CD4-positive, alpha-beta T cell treated with Interleukin-10 for 1 hour (primary cell): ENCODE data around the gene RUNX2.

Source experiments
- DNase-seq: peaks from one replicate; pipeline ENCODE4 v3.0.0-alpha.2; 2020

The RUNX2 gene

GRCh38 chr6:45563041-45563440 lies 234.9 kb downstream of the RUNX2 start:
- DNase-seq: no peak

GRCh38 chr6:45563844-45564243 lies 235.7 kb downstream of the RUNX2 start:
- no peak for DNase-seq

GRCh38 chr6:45566882-45567281 lies 238.8 kb downstream of the RUNX2 start:
- DNase-seq: no peak

GRCh38 chr6:45567879-45568278 lies 239.7 kb downstream of the RUNX2 start:
- no peak for DNase-seq

GRCh38 chr6:45568626-45569025 lies 240.5 kb downstream of the RUNX2 start:
- no peak for DNase-seq

GRCh38 chr6:45569210-45569945 lies 241.2 kb downstream of the RUNX2 start:
- no peak for DNase-seq

GRCh38 chr6:45571159-45571558 lies 243.0 kb downstream of the RUNX2 start:
- DNase-seq: no peak

- no peak for DNase-seq
Measured at GRCh38 chr6:45572833-45573232, 244.7 kb downstream of the RUNX2 start.

GRCh38 chr6:45574014-45574461 lies 245.9 kb downstream of the RUNX2 start:
- no peak for DNase-seq

GRCh38 chr6:45574885-45575284 lies 246.8 kb downstream of the RUNX2 start:
- no peak for DNase-seq

- no peak for DNase-seq
Measured at GRCh38 chr6:45576648-45577624, 248.8 kb downstream of the RUNX2 start.

- DNase-seq: no peak
Measured at GRCh38 chr6:45577836-45578504, 249.8 kb downstream of the RUNX2 start.

- peak; percentile 27 for DNase-seq
Measured at GRCh38 chr6:45584127-45584526, 256.0 kb downstream of the RUNX2 start.

- DNase-seq: peak; percentile 85
Measured at GRCh38 chr6:45586216-45587171, 258.4 kb downstream of the RUNX2 start.

GRCh38 chr6:45587229-45588060 lies 259.3 kb downstream of the RUNX2 start:
- no peak for DNase-seq

GRCh38 chr6:45589367-45589766 lies 261.2 kb downstream of the RUNX2 start:
- DNase-seq: no peak

- DNase-seq: no peak
Measured at GRCh38 chr6:45590226-45590625, 262.1 kb downstream of the RUNX2 start.

- DNase-seq: no peak
Measured at GRCh38 chr6:45590696-45591184, 262.6 kb downstream of the RUNX2 start.

GRCh38 chr6:45591306-45591705 lies 263.2 kb downstream of the RUNX2 start:
- DNase-seq: no peak

GRCh38 chr6:45591890-45592289 lies 263.8 kb downstream of the RUNX2 start:
- no peak for DNase-seq

- DNase-seq: no peak
Measured at GRCh38 chr6:45592991-45593390, 264.9 kb downstream of the RUNX2 start.
